Fibroblast of lung (primary cell): ENCODE measurements around the gene NPNT. TPM values are rescaled to one million over a fixed set of nuclear protein-coding genes. Genes with fewer than 3 reads are reported as not detected.

Experiments
- DNase-seq, 2 donors: peaks; one replicate each; pipeline versions ENCODE4 v3.0.0 to v3.0.0-alpha.2; 2010; ENCODE audit warnings: low read depth in 2 of 2
- H2AFZ ChIP-seq: 2 replicates; pipeline ENCODE4 v1.5.1; 2012; ENCODE audit warnings: low read length, control low read depth, inconsistent platforms
- H3K27ac ChIP-seq: 2 replicates; pipeline ENCODE4 v1.5.1; 2011; ENCODE audit warnings: low read length, control low read depth; ENCODE audit not compliant: insufficient read depth
- H3K27me3 ChIP-seq: 2 replicates; pipeline ENCODE4 v1.5.1; 2011; ENCODE audit warnings: mild to moderate bottlenecking, low read length; ENCODE audit not compliant: control insufficient read depth, insufficient read depth
- H3K36me3 ChIP-seq: 2 replicates; pipeline ENCODE4 v1.5.1; 2011; ENCODE audit warnings: low read length; ENCODE audit not compliant: control insufficient read depth, insufficient read depth
- H3K4me1 ChIP-seq: 2 replicates; pipeline ENCODE4 v1.5.1; 2011; ENCODE audit warnings: low read length; ENCODE audit not compliant: control insufficient read depth, insufficient read depth; ENCODE audit errors: extremely low read depth
- H3K4me2 ChIP-seq: 2 replicates; pipeline ENCODE4 v1.5.1; 2011; ENCODE audit warnings: low read length, control low read depth; ENCODE audit not compliant: insufficient read depth; ENCODE audit errors: extremely low read depth
- H3K4me3 ChIP-seq, 4 experiments: fragments of 200-600 bp in 1 of 4; sonication (generic) in 1 of 4; replicated peaks in 1 of 4; 2 replicates each; pipeline ENCODE4 v1.5.1; 2011 to 2016; ENCODE audit warnings: low read length in 4 of 4, low read depth in 3 of 4, mild to moderate bottlenecking in 3 of 4, control low read depth in 2 of 4, inconsistent platforms in 1 of 4, mixed read lengths in 1 of 4; ENCODE audit not compliant: insufficient read depth in 1 of 4; ENCODE audit errors: control extremely low read depth in 1 of 4
- H3K79me2 ChIP-seq: 2 replicates; pipeline ENCODE4 v1.5.1; 2012; ENCODE audit warnings: mild to moderate bottlenecking, low read length, inconsistent platforms; ENCODE audit not compliant: control insufficient read depth, insufficient read depth
- H3K9ac ChIP-seq: 2 replicates; pipeline ENCODE4 v1.5.1; 2011; ENCODE audit warnings: mild to moderate bottlenecking, low read length, control low read depth; ENCODE audit not compliant: insufficient read depth
- H3K9me3 ChIP-seq: 2 replicates; pipeline ENCODE4 v1.5.1; 2012; ENCODE audit warnings: low read depth, low read length; ENCODE audit not compliant: control insufficient read depth, insufficient read depth
- H4K20me1 ChIP-seq: 2 replicates; pipeline ENCODE4 v1.5.1; 2011; ENCODE audit warnings: low read length; ENCODE audit not compliant: control insufficient read depth, insufficient read depth; ENCODE audit errors: extremely low read depth
- CTCF ChIP-seq, 2 donors: IDR thresholded peaks in 1 of 2; conservative IDR thresholded peaks in 1 of 2; 1 replicate in 1 of 2; 2 replicates in 1 of 2; pipeline ENCODE4 v1.5.1; 2011 to 2012; ENCODE audit warnings: low read length in 2 of 2, control low read depth in 1 of 2, inconsistent platforms in 1 of 2, low read depth in 1 of 2, mild to moderate bottlenecking in 1 of 2
- EZH2 ChIP-seq: IDR thresholded peaks from 2 replicates; pipeline ENCODE4 v1.5.1; 2012; ENCODE audit warnings: low read length, control low read depth, mild to moderate bottlenecking; ENCODE audit errors: missing control alignments
- polyA plus RNA-seq, 2 donors: library from polyadenylated mRNA; depleted of rRNA in 1 of 2; stranded (reverse) in 1 of 2; unstranded in 1 of 2; fragments of >200 nt; gene quantifications; 2 replicates each; pipeline ENCODE4 v1.2.1, GENCODE V29; 2011 to 2012; ENCODE audit warnings: missing spikeins in 1 of 2
- total RNA-seq: library from RNA; depleted of rRNA; stranded (reverse); fragments of >200 nt; gene quantifications from 2 replicates; pipeline ENCODE4 v1.2.1, GENCODE V29; 2014

The NPNT gene
- total and polyA plus RNA-seq, 2 donors (not counting 1 experiment from before 2014, with no cell fraction given) = 0.02 to 5.9 TPM

GRCh38 chr4:105991726-105992125, 96.5 kb downstream of the NPNT start:
- Histone ChIP-seq H2AFZ (no peak overlapping the region), H3K4me1 (no peaks in the 10 kb centered on the region), H4K20me1 (no peaks in the 10 kb centered on the region), H3K4me3 (no peak overlapping the region), H3K9ac (no peak overlapping the region), H3K27me3 (no peaks in the 10 kb centered on the region), H3K79me2 (no peaks in the 10 kb centered on the region), H3K4me2 (no peak overlapping the region), H3K9me3 (no peaks in the 10 kb centered on the region), H3K36me3 (no peaks in the 10 kb centered on the region), H3K27ac (no peak overlapping the region)
- TF ChIP-seq EZH2 (no peak), CTCF (conservative IDR thresholded peaks at IDR 0.05 in 1 of 2, IDR thresholded peaks at IDR 0.05 in 1 of 2; ENCODE audit: low read depth in 1 of 2, low read length in 2 of 2) (no peak)
- DNase-seq = no peak

GRCh38 chr4:105992641-105993305, 97.5 kb downstream of the NPNT start:
- Histone ChIP-seq H4K20me1 (no peaks in the 10 kb centered on the region), H2AFZ (no peak overlapping the region), H3K4me3 (no peak overlapping the region), H3K27ac (no peak overlapping the region), H3K4me2 (no peak overlapping the region), H3K9ac (no peak overlapping the region), H3K9me3 (no peaks in the 10 kb centered on the region), H3K4me1 (no peaks in the 10 kb centered on the region), H3K36me3 (no peaks in the 10 kb centered on the region), H3K27me3 (no peaks in the 10 kb centered on the region), H3K79me2 (no peaks in the 10 kb centered on the region)
- TF ChIP-seq CTCF (conservative IDR thresholded peaks at IDR 0.05 in 1 of 2, IDR thresholded peaks at IDR 0.05 in 1 of 2; ENCODE audit: low read depth in 1 of 2, low read length in 2 of 2) (no peak), EZH2 (no peak)
- DNase-seq = peak in 1 of 2 donors; percentile 34

- TF ChIP-seq EZH2 (no peak), CTCF (conservative IDR thresholded peaks at IDR 0.05 in 1 of 2, IDR thresholded peaks at IDR 0.05 in 1 of 2; ENCODE audit: low read depth in 1 of 2, low read length in 2 of 2) (no peak)
- Histone ChIP-seq H2AFZ (no peak overlapping the region), H4K20me1 (no peaks in the 10 kb centered on the region), H3K9me3 (no peaks in the 10 kb centered on the region), H3K4me3 (no peak overlapping the region), H3K9ac (no peak overlapping the region), H3K79me2 (no peaks in the 10 kb centered on the region), H3K4me1 (no peaks in the 10 kb centered on the region), H3K36me3 (no peaks in the 10 kb centered on the region), H3K27me3 (no peaks in the 10 kb centered on the region), H3K4me2 (no peak overlapping the region), H3K27ac (no peak overlapping the region)
- no peak for DNase-seq
These were observed 98.8 kb downstream of the NPNT start for GRCh38 chr4:105994061-105994460.
